GM13976 (cell line): ENCODE data around the gene BAZ2B.

Experiments
- DNase-seq: peaks from one replicate; pipeline ENCODE4 v3.0.0; 2012; ENCODE audit warnings: low spot score
- in situ Hi-C: fragments of 300-500 bp; cut with MboI; formaldehyde crosslinking; loops from one replicate; pipeline ENCODE4 v1.12.0; 2022; ENCODE audit warnings: low sequenced_read_pairs, mixed read lengths, inconsistent platforms; ENCODE audit not compliant: unreplicated experiment
- TF ChIP-seq, protein P1 (sequence below): IDR thresholded peaks from 2 replicates; pipeline ENCODE4 v1.5.1; 2012; ENCODE audit warnings: borderline replicate concordance, mild to moderate bottlenecking; ENCODE audit not compliant: insufficient read depth; ENCODE audit errors: extremely low read depth, missing control alignments, control extremely low read depth

Gene BAZ2B

GRCh38 chr2:159600752-159601151 is 15.6 kb downstream of the BAZ2B start:
- DNase-seq: no peak
- TF ChIP-seq, protein P1, sequence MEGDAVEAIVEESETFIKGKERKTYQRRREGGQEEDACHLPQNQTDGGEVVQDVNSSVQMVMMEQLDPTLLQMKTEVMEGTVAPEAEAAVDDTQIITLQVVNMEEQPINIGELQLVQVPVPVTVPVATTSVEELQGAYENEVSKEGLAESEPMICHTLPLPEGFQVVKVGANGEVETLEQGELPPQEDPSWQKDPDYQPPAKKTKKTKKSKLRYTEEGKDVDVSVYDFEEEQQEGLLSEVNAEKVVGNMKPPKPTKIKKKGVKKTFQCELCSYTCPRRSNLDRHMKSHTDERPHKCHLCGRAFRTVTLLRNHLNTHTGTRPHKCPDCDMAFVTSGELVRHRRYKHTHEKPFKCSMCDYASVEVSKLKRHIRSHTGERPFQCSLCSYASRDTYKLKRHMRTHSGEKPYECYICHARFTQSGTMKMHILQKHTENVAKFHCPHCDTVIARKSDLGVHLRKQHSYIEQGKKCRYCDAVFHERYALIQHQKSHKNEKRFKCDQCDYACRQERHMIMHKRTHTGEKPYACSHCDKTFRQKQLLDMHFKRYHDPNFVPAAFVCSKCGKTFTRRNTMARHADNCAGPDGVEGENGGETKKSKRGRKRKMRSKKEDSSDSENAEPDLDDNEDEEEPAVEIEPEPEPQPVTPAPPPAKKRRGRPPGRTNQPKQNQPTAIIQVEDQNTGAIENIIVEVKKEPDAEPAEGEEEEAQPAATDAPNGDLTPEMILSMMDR: no peak
- in situ Hi-C loops: no loop called here

DNA sequence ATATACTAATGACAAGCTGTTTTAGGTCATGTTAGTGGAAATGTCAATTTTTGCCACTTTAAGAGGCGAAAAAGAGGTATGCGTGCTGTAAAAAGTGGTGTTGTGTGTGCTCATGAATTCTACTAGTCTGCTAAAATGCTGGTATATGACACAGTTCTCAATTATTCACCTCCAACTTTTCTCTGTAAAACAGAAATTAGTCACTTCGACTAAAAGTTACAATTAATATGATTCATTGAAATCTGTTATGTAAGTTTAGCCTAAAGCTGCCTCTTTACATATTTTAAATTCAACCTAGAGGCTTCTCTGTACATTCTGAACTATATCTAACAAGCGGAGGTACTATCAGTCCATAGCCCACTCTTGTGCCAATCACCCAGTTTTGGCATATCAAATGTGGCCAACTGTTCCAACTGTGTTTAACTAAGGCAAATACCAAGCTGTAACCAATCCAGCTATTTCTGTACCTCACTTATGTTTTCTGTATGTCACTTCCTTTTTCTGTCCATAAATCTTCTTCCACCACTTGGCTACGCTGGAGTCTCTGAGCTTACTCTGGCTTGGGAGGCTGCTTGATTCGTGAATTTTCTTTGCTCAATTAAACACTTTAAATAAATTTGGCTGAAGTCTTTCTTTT is 20.8 kb downstream of the BAZ2B start:
- TF ChIP-seq, protein P1: no peak
- in situ Hi-C loops: no loop called here
- no peak for DNase-seq

- TF ChIP-seq, protein P1: no peak
- DNase-seq: no peak
- in situ Hi-C loops: no loop called here
These were observed 23.9 kb downstream of the BAZ2B start for GRCh38 chr2:159592441-159592840.

- TF ChIP-seq, protein P1: no peak
- in situ Hi-C loops: no loop called here
- DNase-seq: no peak
These were observed 25.1 kb downstream of the BAZ2B start for GRCh38 chr2:159591221-159591620.

GRCh38 chr2:159589286-159589685 is 27.1 kb downstream of the BAZ2B start:
- in situ Hi-C loops: no loop called here
- TF ChIP-seq, protein P1: no peak
- DNase-seq: no peak

DNA sequence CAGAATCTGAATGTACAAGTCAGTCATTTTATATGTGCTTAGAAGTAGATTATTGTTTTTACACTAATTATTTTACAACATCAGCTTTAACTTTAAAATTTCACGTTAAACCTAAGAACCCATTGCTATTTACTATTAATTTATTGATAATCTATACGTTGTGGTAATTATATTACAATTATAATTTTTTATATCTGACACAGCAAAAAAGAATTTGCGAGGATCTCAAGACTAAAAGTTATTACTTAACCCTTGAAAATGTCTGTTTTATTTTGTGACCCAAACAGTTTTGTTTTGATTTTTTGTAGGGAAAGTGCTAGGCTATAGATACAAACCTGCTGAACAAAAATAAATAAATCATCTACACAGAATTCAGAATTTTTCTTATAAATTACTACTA is 30.3 kb downstream of the BAZ2B start:
- DNase-seq: no peak
- TF ChIP-seq, protein P1: no peak
- in situ Hi-C loops: no loop called here
